Muscle layer of colon (tissue), 2 donors: ENCODE data around the gene BMPR1A.

Experiments used
- H3K27ac ChIP-seq: one replicate; pipeline ENCODE4 v1.7.0; 2013; ENCODE audit warnings: low read depth, mild to moderate bottlenecking, low read length, moderate library complexity
- H3K27me3 ChIP-seq, 2 donors: one replicate each; pipeline ENCODE4 v1.7.0; 2013; ENCODE audit warnings: low read length in 2 of 2, mild to moderate bottlenecking in 2 of 2; ENCODE audit not compliant: insufficient read depth in 2 of 2, control insufficient read depth in 1 of 2
- H3K36me3 ChIP-seq: one replicate; pipeline ENCODE4 v1.7.0; 2013; ENCODE audit warnings: mild to moderate bottlenecking, low read length; ENCODE audit not compliant: insufficient read depth
- H3K4me1 ChIP-seq: one replicate; pipeline ENCODE4 v1.7.0; 2013; ENCODE audit warnings: mild to moderate bottlenecking, low read length; ENCODE audit not compliant: insufficient read depth
- H3K4me3 ChIP-seq, 2 donors: one replicate each; pipeline ENCODE4 v1.7.0; 2013; ENCODE audit warnings: low read length in 2 of 2, low read depth in 1 of 2, mild to moderate bottlenecking in 1 of 2, moderate library complexity in 1 of 2
- H3K9ac ChIP-seq: one replicate; pipeline ENCODE4 v1.7.0; 2013; ENCODE audit warnings: low read length
- H3K9me3 ChIP-seq: one replicate; pipeline ENCODE4 v1.7.0; 2013; ENCODE audit warnings: mild to moderate bottlenecking, low read length
- donor health status: abdominal sarcoma.
- donor health status: Adenocarcinoma of cecum.

The BMPR1A gene

DNA sequence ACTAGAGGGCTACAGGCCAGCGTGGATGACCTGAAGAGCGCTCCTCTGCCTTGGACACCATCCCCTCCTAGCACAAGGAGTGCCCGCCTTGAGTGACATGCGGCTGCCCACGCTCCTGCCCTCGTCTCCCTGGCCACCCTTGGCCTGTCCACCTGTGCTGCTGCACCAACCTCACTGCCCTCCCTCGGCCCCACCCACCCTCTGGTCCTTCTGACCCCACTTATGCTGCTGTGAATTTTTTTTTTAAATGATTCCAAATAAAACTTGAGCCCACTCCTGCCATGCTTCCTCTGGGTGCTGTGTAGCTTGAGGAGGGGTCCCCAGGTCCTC, 206.5 kb downstream of the BMPR1A start:
- H3K4me3 ChIP-seq: no peak overlapping the region
- no peak overlapping the region for H3K9ac ChIP-seq
- no peaks in the 10 kb centered on the region for H3K36me3 ChIP-seq
- H3K27ac ChIP-seq: no peak overlapping the region
- peaks cover 0 to 15% of the 10 kb centered on the region in 2 donors for H3K27me3 ChIP-seq
- peaks cover 23% of the 10 kb centered on the region for H3K4me1 ChIP-seq
- H3K9me3 ChIP-seq: no peaks in the 10 kb centered on the region

DNA sequence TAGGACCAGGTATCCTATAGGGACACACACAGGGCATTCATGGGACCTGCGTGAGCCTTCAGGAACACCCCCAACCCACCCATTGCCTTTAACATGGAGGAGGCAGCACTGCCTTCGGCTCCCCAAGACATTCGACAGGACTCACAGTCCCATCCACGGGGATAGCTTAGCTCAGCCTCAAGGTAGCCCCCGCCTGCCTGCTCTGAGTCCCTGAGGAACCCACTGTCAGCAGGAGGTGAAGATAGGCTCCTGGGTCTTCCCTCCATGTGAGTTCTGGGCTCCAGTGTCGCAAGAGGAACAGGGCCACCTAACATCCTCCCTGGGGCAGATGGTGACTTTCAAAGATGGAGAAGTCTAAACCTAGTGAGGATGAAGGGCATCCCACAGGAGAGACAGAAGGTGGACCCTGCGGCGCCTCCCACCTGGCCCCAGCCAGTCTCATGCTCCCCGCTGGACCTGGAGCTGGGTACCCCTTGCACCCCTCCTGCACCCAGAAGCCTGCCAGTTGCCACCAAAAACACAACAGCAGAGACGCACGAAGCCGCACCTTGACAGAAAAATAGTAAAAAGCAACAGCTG, 207.0 kb downstream of the BMPR1A start:
- Histone ChIP-seq H3K4me3 (no peak overlapping the region), H3K4me1 (peaks cover 24% of the 10 kb centered on the region), H3K9ac (no peak overlapping the region), H3K36me3 (no peaks in the 10 kb centered on the region), H3K27ac (no peak overlapping the region), H3K9me3 (no peaks in the 10 kb centered on the region), H3K27me3 (peaks cover 0 to 15% of the 10 kb centered on the region in 2 donors)

DNA sequence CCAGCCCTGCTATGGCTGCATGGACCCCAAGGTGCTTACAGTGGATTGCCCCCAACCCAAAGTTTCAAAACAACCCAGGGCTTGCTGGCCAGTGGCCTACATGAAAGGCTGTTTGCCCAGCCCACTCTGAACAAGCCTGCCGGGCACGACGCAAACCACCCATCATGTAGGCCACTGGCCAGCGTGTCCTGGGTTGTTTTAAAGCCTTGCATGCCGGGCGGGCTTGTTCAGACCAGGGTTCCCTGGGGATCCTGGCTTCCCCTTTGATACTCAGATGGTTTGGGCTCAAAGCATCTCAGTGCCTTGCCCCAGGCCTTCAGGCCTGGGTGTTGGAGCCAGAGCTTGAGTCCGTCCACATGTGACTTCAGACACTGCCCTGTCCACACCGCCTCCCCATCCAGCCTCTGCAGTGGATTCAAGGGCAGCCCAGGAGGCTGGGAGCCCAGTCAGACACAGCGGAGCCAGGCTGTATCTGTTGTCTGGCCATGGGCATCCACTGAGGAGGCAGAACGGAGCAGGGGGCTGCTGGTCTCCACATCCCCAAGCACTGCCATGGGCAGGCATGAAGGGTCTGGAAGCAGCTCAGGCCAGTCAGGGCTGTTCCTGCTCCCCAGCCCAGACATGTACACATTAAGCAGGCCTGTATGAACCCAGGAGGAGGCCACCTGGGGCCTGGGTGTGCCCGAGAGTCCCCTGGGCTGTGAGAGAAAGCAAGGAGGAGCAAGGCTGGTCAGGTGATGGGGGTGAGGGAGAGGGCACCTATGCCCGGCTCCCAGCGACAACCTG, 207.8 kb downstream of the BMPR1A start:
- H3K27ac ChIP-seq: no peak overlapping the region
- no peak overlapping the region for H3K4me3 ChIP-seq
- H3K9ac ChIP-seq: no peak overlapping the region
- H3K9me3 ChIP-seq: no peaks in the 10 kb centered on the region
- peaks cover 0 to 10% of the 10 kb centered on the region in 2 donors for H3K27me3 ChIP-seq
- no peaks in the 10 kb centered on the region for H3K36me3 ChIP-seq
- peaks cover 30% of the 10 kb centered on the region for H3K4me1 ChIP-seq

DNA sequence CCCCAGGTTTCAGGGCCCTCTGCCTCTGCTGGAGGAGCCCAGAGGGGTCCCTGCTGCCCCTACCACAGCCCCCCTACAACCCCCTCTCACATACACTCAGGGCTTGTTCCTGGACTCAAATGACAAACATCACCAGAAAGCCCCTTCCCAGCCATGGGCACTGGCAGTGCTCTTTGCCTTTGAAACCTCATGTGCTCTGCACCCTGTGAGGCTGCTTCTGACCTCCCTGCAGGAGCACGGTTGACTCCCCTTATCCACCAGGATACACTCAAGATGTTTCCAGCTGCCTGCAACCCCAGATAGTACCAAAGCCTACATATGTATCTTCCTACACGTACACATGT, 208.4 kb downstream of the BMPR1A start:
- Histone ChIP-seq H3K27me3 (peaks cover 0 to 5% of the 10 kb centered on the region in 2 donors), H3K9me3 (no peaks in the 10 kb centered on the region), H3K27ac (no peak overlapping the region), H3K36me3 (no peaks in the 10 kb centered on the region), H3K4me1 (peaks cover 36% of the 10 kb centered on the region), H3K9ac (no peak overlapping the region), H3K4me3 (no peak overlapping the region)

DNA sequence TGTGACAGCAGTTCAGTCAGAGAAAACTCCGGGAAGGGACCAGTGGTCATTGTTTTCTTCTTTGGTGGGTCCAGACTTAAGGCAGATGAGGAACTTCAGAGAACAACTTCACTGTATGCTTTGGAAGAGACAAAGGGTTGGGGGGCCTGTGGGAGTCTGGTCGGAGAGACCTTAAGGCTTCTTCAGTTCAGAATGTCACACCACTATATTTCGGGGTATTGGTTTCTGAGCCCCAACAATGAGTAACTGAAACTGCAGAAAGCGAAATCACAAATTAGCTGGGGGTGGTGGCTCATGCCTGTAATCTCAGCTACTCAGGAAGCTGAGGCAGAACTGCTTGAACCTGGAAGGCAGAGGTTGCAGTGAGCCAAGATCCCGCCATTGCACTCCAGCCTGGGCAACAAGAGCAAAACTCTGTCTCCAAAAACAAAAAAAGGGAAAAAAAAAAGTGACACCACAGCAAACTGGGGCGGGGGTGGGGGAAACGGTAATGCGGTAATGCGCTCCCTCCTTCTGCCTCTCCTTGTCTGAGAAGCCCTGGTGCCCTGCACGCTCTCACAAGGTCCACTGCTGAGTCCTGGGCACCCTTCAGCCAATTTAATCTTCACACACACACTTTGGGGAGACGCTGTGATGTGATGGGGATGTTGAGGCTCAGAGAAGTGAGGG, 209.7 kb downstream of the BMPR1A start:
- no peaks in the 10 kb centered on the region for H3K27me3 ChIP-seq
- no peaks in the 10 kb centered on the region for H3K9me3 ChIP-seq
- H3K27ac ChIP-seq: no peak overlapping the region
- H3K4me3 ChIP-seq: peak overlapping the region in 1 of 2 donors; percentile 20
- no peak overlapping the region for H3K9ac ChIP-seq
- H3K4me1 ChIP-seq: peaks cover 44% of the 10 kb centered on the region
- H3K36me3 ChIP-seq: no peaks in the 10 kb centered on the region

DNA sequence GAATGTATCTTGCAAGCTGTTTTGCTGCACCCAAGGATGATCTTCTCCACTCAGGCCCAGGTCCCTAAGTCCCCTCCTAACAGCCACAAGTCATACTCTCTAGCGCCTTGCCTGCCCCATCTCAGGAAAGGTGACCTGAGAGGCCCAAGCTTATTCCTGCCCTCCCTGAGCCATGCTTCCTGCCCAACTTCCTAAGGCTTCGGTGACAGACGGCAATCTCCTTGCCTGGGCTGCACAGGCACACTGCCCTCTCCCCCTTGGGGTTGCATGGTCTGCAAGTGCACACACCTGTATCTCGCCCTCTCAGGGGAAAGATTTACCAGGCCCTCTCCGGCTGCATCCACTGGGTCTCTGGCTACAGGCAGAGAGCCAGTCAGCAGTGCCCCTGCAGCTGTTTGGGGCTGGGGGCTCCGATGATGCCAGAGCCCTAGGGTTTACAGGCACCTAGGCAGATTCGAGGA, 211.1 kb downstream of the BMPR1A start:
- Histone ChIP-seq H3K9ac (no peak overlapping the region), H3K27ac (no peak overlapping the region), H3K36me3 (no peaks in the 10 kb centered on the region), H3K9me3 (no peaks in the 10 kb centered on the region), H3K4me3 (peak overlapping the region in 1 of 2 donors; percentile 92), H3K27me3 (no peaks in the 10 kb centered on the region), H3K4me1 (peaks cover 55% of the 10 kb centered on the region)

DNA sequence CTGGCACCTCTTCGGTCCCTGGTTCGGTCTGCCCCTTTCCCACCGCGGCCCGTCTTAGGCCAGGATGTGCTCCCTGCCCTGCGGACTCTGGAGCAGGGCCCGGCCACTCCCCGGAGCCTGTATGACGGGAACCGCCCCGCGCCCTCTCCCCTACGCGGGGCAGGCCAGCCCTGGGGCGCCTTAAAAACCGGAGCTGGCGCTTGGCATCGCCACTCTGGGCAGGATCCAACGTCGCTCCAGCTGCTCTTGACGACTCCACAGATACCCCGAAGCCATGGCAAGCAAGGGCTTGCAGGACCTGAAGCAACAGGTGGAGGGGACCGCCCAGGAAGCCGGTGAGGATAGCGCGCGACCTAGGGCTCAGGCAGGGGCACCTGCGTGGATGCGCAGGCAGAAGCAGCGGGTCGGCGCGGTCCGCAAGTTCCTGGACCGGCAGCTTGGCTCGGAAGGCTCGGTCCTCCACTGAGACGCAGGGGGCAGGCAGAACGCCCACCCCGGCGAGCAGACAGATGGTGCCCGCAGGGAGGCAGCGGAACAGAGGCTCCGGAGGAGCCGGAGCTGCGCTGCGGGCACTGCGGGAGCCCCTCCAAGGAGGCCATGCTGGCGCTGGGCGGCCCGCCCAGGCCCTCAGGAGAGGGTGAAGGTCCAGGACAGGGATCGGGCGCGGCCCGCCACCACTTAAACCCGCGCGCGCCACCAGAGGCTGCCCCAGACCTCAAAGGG, 212.0 kb downstream of the BMPR1A start, which contains the start of gene ADIRF:
ADIRF (plus strand) TSS at position 212 of the 723 bp plus-strand sequence; CDS start at position 275, 63 bp downstream.
- Histone ChIP-seq H3K9ac (peak within 1 kb of the TSS; percentile 87), H3K36me3 (no peaks in the 10 kb centered on the region), H3K27me3 (no peaks in the 10 kb centered on the region), H3K4me3 (peak within 1 kb of the TSS; percentile 40 to 92), H3K4me1 (peaks cover 55% of the 10 kb centered on the region), H3K27ac (peak within 1 kb of the TSS; percentile 95), H3K9me3 (no peaks in the 10 kb centered on the region)

DNA sequence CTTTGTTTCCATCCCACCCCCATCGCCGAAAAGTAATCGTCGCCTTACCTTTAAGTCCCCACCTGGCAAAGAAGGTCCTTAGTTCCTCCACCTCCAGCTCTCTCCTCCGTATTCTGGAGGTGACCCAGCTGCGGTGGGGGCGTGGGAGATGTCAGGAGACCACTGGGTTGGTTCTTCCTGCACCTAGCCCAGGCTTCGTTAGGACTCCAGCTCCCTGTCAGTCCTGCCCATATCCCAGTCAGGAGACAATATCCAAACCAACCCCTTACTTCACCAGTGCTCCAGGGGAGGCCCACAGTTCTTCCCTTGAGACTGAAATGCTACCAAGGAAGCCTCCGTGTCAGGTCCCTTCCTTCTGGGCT, 212.6 kb downstream of the BMPR1A start:
- Histone ChIP-seq H3K27me3 (no peaks in the 10 kb centered on the region), H3K4me3 (peak overlapping the region; percentile 40 to 92), H3K27ac (peak overlapping the region; percentile 95), H3K9ac (peak overlapping the region; percentile 87), H3K4me1 (peaks cover 55% of the 10 kb centered on the region), H3K9me3 (no peaks in the 10 kb centered on the region), H3K36me3 (no peaks in the 10 kb centered on the region)

DNA sequence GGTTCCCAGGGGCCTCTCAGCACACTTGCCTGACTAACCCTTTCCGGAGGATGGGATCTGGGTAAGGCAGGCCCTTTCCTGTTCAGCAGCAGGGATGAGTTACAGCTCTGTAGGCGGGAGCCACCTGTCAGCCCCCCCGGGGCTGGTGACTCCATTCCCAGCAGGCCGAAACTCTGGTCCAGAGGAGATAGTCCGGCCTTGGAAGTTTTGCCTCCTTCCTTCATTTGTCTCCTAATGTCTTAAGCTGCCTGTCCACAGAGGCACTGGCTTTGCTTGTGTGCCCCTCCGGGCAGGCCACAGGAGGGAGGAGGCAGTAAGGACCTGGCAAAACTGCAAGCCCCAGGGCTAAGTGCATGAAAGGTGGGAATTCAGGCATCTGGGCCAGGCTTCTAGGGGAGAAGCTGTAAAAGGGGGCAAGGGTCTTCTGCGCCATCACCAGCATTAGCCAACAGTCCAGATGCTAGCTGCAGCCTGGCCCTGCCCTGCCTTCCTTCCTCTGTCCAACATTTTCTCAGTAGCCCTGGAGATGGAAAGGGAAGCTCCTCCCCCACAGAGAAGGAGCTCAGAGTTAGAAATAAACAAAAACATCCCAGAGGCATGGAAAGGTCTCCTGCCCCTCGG, 213.1 kb downstream of the BMPR1A start:
- peak overlapping the region; percentile 95 for H3K27ac ChIP-seq
- H3K4me1 ChIP-seq: peaks cover 55% of the 10 kb centered on the region
- no peaks in the 10 kb centered on the region for H3K9me3 ChIP-seq
- peak overlapping the region; percentile 87 for H3K9ac ChIP-seq
- no peaks in the 10 kb centered on the region for H3K27me3 ChIP-seq
- H3K36me3 ChIP-seq: no peaks in the 10 kb centered on the region
- H3K4me3 ChIP-seq: peak overlapping the region; percentile 40 to 92

DNA sequence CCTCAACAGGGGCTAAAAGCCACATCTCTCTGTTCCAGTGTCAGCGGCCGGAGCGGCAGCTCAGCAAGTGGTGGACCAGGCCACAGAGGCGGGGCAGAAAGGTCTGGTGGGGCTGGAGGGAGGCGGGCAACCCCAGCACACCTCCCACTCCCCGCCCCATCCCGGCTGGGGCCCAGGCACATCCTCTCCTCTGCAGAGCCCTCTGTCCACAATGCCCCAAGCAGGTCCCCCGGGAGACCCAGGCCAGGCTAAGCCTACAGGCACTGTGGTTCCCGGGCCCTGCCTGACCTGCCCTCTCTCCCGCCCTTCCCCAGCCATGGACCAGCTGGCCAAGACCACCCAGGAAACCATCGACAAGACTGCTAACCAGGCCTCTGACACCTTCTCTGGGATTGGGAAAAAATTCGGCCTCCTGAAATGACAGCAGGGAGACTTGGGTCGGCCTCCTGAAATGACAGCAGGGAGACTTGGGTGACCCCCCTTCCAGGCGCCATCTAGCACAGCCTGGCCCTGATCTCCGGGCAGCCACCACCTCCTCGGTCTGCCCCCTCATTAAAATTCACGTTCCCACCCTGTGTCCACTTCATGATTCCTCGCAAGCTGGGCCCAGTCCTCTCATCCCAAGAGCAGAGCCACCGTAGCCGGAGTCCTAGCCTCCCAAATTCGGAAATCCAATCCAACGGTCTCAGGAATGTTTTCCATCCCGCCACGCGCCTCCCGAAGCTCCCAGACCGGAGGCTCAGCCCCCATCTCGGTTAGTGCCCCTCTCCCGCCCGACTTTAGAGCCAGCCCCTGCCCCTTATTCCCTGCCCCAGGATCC, 214.0 kb downstream of the BMPR1A start:
- no peaks in the 10 kb centered on the region for H3K36me3 ChIP-seq

More for the DNA sequence above, 214.0 kb downstream of the BMPR1A start:
- Histone ChIP-seq H3K27me3 (no peaks in the 10 kb centered on the region), H3K9me3 (no peaks in the 10 kb centered on the region), H3K4me1 (peaks cover 55% of the 10 kb centered on the region), H3K4me3 (peak overlapping the region; percentile 84 to 92), H3K27ac (peak overlapping the region; percentile 95), H3K9ac (peak overlapping the region; percentile 87)
